NCI-H460 (cell line): Measurements from ENCODE around the gene C13orf46. TPM values are rescaled to one million over a fixed set of nuclear protein-coding genes. Genes with fewer than 3 reads are reported as not detected.

ENCODE experiments used
- DNase-seq: peaks from one replicate; pipeline ENCODE4 v3.0.0-alpha.2; 2016; ENCODE audit warnings: low read depth; ENCODE audit errors: extremely low read depth
- total RNA-seq: library from RNA; depleted of rRNA; stranded (reverse); fragments of >200 nt; shearing (Covaris generic); gene quantifications from 2 replicates; pipeline ENCODE4 v1.2.3, GENCODE V29; 2014

C13orf46 gene
- total RNA-seq, 1 experiment from 2014 or later = not detected

DNA sequence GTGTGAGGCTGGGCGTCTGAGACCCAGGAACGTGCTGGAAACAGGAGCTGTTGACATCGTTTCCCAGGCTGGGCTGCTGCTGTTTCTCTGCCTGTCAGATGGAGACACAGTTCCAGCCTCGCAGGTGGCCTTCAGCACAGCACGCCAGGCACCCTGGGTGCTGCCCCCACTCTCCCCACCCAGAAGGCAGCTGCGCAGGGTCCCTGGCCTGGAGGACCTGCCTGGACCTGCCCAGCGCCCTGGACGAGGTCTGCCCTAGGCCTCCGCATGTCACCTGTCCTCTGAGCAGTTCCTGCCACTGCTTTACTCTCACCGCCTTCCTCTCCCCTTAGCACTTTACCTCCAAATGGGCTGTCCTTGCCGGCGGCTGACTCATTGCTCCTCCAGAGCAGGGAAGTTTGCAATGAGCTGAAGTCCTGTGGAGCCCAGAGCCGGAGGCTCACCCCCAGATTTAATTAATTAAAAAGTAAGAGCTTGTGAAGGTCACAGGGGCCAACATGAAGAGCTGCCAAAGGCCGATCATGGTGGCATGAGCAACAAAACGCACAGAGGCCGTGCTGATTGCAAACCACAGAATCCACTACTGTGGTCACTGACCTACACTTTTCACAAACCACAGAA, 32.2 kb downstream of the C13orf46 start:
- no peak for DNase-seq

DNA sequence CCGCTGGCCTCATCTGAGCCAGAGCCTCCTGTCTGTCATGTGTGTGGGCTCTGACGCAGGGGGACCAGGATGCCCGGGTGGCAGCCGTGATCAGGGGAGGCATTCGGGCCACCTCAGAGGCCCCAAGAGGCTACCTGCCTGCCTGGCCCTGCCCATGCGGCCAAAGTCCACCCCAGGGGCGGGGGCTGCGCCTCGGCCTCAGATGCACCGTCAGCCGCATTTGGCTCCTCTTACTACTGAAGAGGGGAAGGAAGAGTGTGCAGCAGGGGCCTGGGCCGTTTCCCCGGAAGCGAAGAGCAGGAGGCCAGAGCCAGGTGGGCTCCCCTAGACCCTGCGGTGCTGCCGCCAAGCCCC, 34.0 kb downstream of the C13orf46 start:
- DNase-seq = no peak

DNA sequence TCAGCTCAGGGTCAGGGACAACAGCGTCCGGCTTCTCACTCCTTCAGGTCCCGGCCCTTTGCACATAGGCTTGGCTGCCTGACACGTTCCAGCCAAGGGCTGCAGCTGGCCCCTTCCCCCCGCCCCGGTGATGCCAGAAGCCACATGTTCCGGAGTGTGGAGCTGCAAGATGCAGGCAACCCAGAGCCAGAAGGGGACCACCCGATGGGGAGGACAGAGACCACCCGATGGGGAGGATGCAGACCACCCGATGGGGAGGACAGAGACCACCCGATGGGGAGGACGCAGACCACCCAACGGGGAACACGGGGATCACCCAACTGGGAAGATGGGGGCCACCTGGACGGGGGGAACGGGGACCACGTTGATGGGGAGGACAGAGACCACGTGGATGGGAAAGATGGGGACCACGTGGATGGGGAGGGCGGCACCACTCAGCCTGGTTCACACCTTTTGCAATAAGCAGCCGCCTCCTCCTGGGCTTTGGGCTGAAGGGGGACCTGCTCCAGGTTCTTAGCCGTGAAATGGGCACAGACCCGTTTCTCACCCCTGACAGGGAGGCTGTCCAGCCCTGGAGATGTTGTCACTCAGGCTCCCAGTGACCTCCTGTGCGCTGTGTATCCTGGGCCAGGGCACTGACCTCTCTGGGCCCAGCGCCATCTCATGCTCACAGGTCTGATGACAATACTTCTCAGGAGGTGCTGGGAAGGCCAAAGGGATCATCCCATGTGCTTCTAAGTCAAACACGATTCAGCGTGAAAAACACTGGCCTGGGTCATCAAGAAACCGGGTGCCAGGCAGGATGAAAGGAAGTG, 34.5 kb downstream of the C13orf46 start:
- no peak for DNase-seq

DNA sequence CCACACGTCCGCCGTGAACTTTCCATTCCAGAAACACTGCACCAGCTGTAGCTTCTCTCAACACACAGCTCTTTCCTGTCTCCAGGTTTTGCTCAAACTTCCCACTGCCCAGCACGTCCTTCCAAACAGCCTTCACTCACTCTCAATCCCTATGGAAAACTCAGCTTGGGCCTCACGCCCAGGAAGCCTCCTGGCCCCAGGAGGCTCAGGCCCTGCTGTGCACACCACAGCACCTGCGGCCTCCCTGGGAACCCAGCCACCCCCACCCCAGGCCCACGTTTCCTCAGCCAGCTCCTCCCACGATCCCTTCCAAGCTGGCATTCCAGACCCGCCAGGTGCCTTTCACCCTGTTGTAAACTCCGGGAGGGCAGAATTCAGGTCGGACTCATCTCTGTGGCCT, 35.2 kb downstream of the C13orf46 start:
- no peak for DNase-seq

DNA sequence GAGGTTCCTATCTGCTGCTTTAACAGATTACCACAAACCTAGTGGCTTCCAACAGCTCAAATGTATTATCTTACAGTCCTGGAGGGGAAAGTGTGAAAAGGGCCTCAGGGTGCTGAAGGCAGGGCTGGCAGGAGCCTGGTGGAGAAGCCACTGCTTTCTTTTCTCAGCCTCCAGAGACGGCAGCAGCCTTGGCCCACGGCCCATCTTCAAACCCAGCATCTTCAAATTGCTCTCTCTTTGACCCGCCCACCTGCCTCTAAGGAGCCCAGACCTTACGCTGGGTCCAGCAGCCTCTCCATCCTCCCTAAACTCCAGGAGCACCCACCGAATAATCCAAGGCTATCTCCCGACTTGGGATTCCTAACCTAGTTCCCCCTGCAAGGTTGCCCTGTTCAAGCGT, 35.6 kb downstream of the C13orf46 start:
- DNase-seq = no peak

DNA sequence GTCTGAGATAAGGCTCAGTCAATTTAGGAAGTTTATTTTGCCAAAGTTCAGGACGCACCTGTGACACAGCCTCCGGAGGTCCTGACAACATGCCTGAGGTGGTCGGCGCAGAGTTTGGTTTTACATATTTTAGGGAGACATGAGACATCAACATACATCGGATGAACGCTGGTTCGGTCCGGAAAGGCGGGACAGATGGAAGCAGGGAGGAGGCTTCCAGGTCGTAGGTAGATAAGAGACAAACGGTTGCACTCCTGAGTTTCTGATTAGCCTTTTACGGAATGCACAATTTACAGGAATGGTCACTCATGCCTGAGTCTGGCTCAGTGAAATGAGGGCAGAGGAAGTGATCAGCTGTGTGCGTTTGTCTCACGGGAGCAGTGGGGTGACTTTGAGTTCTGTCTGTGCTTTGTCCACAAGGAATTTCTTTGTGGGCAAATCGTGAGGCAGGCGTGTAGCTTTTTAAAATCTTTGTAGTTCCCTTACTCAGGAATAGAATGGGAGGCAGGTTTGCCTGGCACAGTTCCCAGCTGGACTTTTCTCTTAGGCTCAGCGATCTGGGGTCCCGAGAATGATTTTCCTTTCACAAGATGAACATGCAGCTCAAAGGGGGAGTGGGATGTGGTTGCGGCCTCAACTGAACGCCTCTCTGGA, 36.2 kb downstream of the C13orf46 start:
- DNase-seq = no peak

DNA sequence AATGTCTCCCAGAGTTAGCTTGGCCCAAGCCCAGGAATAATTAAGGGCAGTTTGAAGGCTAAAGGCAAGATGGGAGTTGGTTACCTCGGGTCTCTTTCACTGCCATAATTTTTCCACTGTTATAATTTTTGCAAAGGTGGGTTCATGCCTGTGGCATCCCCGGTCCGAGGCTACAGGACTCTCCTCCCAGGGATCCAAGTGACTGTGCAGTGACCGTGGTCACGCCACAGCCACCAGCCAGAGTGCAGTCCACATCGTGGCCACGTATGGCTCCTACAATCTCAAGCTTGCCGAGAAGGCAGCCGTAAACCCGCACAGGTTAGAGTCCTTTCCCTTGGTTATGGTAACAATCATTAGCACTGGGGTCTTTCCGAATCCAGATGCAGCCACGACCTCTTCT, 36.8 kb downstream of the C13orf46 start:
- DNase-seq = no peak

DNA sequence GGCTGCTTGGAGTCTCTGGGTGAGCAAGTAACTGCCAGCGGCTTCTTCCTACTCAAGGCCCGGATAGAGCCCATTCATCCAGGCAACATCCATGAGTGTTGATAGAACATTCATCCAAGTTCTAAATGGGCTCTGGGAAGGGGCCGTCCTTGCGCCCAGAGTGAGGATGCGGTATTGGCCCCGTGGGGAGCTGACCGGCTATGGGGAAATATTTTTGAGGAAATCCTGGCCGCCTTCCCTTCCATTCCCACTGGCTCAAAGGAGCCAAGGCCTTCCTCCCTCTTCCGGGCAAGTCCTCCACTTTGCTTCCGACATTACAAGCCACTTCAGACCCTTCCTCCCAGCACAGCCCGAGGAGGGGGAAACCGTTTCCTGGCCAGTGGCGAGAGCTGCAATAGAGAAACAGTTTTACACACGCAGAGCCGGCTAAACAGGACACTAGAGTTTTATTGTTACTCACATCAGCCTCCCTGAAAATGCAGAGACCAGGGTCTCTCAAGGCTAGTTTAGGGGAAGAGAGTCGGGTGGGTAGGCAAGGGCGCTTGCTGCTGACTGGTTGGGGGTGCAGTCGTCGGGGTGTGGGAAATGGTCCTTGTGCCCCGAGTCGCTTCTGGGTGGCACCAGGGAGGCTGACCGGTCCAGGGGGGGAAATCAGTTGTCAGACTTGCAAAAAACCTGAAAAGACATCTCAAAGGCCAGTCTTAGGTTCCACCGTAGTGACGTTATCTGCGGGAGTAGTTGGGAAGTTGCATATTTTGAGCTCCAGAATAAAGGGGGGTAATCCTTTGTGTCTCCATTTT, 37.5 kb downstream of the C13orf46 start:
- DNase-seq = no peak

DNA sequence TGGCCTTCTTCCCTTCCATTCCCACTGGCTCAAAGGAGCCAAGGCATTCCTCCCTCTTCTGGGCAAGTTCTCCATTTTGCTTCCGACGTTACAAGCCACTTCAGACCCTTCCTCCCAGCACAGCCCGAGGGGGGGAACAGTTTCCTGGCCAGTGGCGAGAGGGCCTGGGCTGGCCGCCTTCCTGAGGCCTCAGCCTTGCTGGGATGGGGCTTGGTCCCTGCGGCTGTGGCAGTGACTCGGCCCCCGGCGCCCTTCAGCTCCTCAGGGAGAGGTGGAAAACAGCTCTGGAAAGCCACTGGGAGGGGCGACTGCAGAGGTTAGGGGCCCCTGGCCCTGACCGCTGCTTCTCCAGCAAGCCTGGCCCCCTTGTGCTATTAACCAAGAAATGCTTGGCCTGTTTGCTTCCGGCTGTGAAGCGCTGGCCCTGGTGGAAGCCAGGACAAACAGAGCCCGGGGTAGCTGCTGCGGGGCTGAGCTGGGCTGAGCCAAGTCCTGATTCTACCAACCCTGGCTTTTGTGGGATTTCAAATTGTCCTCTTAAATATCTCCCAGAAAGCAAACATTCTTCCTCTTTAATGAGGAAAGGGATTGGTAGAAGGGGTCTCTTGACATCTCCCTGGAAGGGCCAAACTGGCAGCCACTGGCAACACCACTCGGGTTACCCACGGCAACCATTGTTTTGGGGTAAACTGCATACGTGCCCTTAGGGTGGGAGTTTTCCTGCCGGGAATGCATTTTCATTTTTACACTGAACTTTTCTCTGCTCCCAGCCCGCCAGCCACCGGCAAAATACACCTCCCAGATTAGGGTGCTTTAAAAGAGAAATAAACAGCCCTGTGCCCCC, 38.7 kb downstream of the C13orf46 start:
- DNase-seq = no peak

DNA sequence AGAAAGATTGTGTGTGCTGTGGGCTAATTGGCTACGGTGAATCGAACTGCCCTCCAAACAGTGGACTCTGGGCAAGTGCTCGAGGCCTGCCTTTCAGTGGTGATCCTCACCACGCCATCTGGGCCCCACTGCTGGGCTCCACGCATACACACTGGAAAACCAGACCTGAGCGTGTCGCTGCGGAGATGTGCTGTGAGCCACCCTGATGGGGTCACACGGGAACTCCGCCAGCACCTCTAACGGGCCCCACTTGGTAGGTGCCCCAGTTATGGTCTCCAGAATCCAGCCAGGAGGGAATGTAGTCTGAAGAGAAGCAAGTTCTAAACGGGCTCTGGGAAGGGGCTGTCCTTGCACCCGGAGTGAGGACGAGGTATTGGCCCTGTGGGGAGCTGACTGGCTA, 39.3 kb downstream of the C13orf46 start:
- DNase-seq = no peak

DNA sequence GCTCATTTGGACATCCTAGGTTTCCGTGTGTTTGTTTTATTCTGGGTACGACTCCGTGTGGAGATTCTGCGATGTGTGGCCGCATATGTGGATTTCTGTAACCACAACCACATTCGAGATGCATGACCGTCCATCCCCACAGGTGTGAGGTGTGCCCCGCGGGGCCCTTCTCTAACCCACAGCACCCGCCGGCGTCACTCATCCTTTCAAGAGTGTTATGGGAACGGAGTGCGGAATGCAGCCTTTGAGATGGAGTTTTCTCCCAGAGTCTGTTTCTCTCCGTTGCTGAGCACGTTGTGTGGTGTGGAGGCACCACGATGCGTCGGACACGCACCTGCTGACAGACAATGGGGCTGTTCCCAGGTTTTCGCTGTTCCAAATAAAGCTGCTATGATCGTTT, 40.0 kb downstream of the C13orf46 start:
- no peak for DNase-seq

DNA sequence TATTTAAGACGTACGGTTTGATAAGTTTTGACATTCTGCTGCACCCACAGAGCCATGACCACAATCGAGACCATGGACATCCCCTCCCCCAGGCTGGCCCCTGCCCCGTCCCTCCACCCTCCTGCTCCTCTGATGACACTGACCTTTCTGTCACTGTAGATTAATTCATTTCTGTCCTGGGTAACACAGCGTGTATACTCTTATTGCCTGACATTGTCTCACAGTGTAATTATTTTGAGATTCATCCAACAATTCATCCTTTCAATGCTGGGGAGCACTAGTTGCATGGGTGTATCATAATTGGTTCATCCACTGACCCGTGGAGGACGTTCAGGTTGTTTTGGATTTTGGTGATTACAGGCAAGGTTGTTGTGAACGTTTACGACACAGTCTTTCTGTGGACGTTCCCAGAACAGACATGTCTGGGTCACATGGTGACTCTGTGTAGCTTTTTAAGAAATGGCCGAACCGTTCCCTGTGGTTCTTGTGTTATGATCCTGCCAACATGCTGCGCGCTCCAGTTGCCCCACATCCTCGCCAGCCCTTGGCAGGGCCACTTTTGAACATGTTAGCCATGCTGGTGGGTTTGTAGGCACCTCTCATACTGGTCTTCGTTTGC, 41.9 kb downstream of the C13orf46 start:
- no peak for DNase-seq

DNA sequence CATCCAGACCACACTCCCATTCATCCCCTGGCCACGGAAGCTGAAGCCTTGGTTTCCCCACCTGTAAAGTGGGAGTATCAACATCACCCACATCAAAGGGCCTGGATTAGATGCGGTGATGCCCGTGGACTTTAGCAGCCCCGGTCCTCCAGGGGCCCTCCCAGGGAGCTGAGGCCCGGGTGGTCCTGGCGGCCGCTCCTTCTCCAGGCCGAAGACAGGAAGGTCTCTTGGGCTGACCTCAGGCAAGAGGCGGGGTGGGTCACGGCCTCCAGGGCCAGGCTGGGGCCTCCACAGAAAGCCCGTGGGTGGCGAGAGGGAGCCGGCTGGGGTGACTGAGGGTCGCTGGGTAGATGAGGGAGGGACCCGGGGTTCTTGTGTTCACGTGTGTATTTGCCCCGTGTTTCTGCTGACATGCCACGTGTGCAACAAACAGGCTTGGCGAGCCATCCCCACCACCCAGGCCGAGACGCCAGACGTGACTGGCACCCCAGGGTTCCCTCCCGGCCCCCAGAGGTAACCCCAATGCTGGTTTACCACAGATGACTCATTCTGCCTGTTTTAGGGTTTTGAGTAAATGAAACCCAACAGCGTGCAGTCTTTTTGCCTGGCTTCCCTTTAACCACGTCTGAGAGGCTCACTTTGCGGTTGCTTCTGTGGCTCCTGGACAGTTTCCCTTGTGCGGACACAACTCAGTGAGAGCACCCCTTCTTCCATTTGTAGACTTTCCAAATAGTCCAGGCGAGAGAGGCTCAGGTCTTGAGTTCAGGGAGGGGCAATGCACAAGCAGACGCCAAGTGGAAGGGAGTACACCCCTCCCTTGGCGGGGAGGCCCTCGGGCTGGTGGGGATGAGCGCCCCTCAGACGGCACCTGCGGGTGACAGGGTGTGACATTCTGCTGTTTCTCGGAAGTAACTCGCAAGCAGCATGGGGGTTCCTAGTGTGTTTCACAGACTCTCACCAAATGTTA, 42.9 kb downstream of the C13orf46 start:
- no peak for DNase-seq

DNA sequence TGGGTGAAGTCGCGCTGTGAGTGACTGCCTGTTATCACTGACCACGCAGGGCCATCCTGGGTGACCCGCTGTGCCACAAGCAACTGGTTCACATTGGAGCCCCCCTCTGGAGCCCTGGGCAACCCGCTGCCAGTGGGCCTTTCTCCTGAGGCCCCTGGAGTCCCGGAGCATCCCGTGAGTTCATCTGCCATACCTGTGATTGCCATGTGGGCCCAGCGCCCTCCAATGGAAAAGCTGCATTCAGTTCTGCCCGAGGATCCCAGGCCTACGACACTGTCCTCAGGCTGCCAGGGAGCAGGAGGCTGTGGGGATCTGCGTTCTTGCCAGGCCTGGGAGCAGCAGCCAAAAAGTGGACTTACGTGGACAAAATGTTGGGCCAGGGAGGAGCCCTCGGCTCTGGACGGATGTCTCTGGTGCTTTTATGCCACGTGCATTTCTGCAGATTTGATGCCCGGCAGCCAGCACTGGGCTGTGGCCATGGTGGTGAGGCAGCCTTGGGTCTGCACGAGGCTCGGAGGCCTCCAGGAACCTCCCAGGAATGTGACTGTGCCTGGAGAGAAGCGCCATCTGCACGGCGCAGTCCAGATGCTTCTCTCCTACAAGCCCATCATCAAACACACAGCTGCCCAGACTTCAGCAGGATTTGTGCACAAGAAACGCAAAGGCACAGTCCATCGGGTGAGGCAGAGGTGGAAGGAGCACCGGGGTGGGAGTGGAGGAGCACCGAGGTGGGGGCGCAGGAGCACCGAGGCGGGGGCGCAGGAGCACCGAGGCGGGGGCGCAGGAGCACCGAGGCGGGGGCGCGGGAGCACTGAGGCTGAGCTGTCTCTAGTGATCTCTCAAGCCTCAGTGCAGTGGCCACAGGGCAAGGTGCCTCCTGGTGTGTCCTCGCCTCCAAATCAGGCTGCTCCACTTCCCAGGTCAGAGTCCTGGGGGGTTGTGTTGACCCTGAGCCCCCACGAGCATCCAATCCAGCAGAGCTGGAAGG, 44.0 kb downstream of the C13orf46 start:
- no peak for DNase-seq

DNA sequence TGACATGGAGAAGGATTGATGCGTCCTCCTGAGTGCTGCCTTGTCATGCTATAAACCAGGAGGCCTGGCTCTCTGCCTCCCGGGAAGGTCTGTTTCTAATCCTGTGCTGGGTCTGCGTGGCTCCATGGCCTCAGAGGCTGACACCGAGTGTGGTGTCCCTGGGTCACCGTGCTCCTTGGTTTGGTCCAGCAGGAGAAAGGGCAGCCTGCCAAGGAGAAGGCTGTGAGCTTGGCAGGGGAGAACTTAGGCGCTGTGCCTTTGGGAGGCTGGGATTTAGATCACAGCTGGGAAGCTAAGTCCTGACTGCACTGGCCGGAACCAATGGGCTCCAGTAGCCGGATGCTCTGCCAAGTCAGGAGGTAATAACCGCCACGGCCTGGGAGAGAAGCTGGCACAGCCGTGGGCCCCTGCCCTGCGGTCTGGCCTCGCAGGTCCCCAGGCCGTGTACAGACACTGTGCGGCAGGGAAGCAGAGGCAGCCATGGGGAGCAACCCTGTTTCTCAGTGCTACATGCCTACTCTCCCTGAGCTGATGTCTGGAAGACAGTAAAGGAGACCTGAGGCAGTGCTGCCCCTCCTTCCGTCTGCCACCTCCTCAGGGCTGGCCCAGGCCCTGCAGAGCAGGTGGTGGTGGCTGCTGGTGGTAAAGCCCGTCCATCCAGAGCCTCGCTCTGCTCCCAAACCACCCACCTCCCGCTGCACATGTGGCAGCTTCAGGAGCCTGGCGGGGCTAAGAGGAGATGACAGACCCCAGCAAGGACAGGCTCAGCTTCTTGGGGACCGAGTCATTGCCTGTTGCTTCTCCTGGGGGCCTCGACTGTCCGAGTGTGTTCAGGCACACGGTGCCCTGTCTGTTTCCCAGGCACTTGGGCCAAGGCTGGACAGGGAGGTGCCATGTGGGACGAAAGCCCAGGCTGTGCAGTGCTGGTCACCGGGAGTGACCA, 44.9 kb downstream of the C13orf46 start:
- no peak for DNase-seq
